HepG2 (cell line): ENCODE data around the gene ZNF700. TPM values are rescaled to one million over a fixed set of nuclear protein-coding genes. Genes with fewer than 3 reads are reported as not detected.

Experiments used
- ATF2 ChIP-seq: sonication (generic); formaldehyde crosslinking; IDR thresholded peaks from 2 replicates; pipeline ENCODE4 v1.4.0; 2020; ENCODE audit warnings: missing genetic modification reagents
- CCAR2 ChIP-seq: fragments of 200-400 bp; formaldehyde crosslinking; optimal IDR thresholded peaks from 2 replicates; pipeline ENCODE3; 2018; ENCODE audit warnings: low read depth, mild to moderate bottlenecking, low read length, moderate library complexity
- FOSL1 ChIP-seq: sonication (generic); formaldehyde crosslinking; IDR thresholded peaks from 2 replicates; pipeline ENCODE4 v1.9.0; 2021; ENCODE audit warnings: missing genetic modification reagents, borderline replicate concordance
- GABPA ChIP-seq, 2 experiments: IDR thresholded peaks; 2 replicates each; pipeline ENCODE4 v1.6.1; 2011 to 2016; ENCODE audit warnings: low read depth in 2 of 2, low read length in 1 of 2, missing biosample characterization in 1 of 2, missing genetic modification characterization in 1 of 2
- HNF4A ChIP-seq: sonication (generic); formaldehyde crosslinking; IDR thresholded peaks from 2 replicates; pipeline ENCODE4 v1.4.0; 2020; ENCODE audit warnings: missing genetic modification reagents
- HOXA9 ChIP-seq: sonication (generic); formaldehyde crosslinking; IDR thresholded peaks from 2 replicates; pipeline ENCODE4 v1.8.1; 2022; ENCODE audit warnings: missing genetic modification reagents, mild to moderate bottlenecking, moderate library complexity, borderline replicate concordance
- HOXD1 ChIP-seq: sonication (generic); formaldehyde crosslinking; IDR thresholded peaks from 2 replicates; pipeline ENCODE4 v1.5.0; 2020; ENCODE audit warnings: missing genetic modification reagents
- KMT2A ChIP-seq: sonication (generic); formaldehyde crosslinking; IDR thresholded peaks from 2 replicates; pipeline ENCODE4 v1.4.0; 2020; ENCODE audit warnings: missing genetic modification reagents
- NFE2L1 ChIP-seq: sonication (generic); formaldehyde crosslinking; IDR thresholded peaks from 2 replicates; pipeline ENCODE4 v1.4.0; 2020; ENCODE audit warnings: missing genetic modification reagents, mild to moderate bottlenecking, borderline replicate concordance
- POLR2AphosphoS5 ChIP-seq: IDR thresholded peaks from 2 replicates; pipeline ENCODE4 v1.6.1; 2012; ENCODE audit warnings: low read depth, low read length
- PPARG ChIP-seq: conservative IDR thresholded peaks from 2 replicates; pipeline ENCODE4 v1.6.1; 2016; ENCODE audit warnings: missing biosample characterization, missing genetic modification reagents
- RCOR2 ChIP-seq: IDR thresholded peaks from 2 replicates; pipeline ENCODE4 v1.6.1; 2016; ENCODE audit warnings: missing biosample characterization, missing genetic modification reagents
- SRSF9 ChIP-seq: fragments of 200-400 bp; formaldehyde crosslinking; IDR thresholded peaks from 2 replicates; pipeline ENCODE4 v1.6.1; 2018; ENCODE audit warnings: borderline replicate concordance, mild to moderate bottlenecking, low read depth, low read length; ENCODE audit not compliant: insufficient read depth, poor library complexity, severe bottlenecking
- ZEB1 ChIP-seq: IDR thresholded peaks from 2 replicates; pipeline ENCODE4 v1.6.1; 2012; ENCODE audit warnings: mild to moderate bottlenecking, low read depth, inconsistent platforms; ENCODE audit not compliant: insufficient replicate concordance
- ZFP36L1 ChIP-seq: sonication (generic); formaldehyde crosslinking; IDR thresholded peaks from 2 replicates; pipeline ENCODE4 v1.8.0; 2022; ENCODE audit warnings: mild to moderate bottlenecking, missing genetic modification reagents, moderate library complexity
- ZFP36L2 ChIP-seq: sonication (generic); formaldehyde crosslinking; IDR thresholded peaks from 2 replicates; pipeline ENCODE4 v1.4.0; 2020; ENCODE audit warnings: missing genetic modification reagents
- ZNF468 ChIP-seq: sonication (generic); formaldehyde crosslinking; IDR thresholded peaks from 2 replicates; pipeline ENCODE4 v1.8.0; 2022; ENCODE audit warnings: mild to moderate bottlenecking, moderate library complexity, missing genetic modification reagents
- ZNF564 ChIP-seq: sonication (generic); formaldehyde crosslinking; IDR thresholded peaks from 2 replicates; pipeline ENCODE4 v1.8.1; 2023; ENCODE audit warnings: mild to moderate bottlenecking, missing genetic modification reagents
- ZNF720 ChIP-seq: sonication (generic); formaldehyde crosslinking; IDR thresholded peaks from 2 replicates; pipeline ENCODE4 v1.4.0; 2020; ENCODE audit warnings: missing genetic modification reagents
- ZSCAN31 ChIP-seq: sonication (generic); formaldehyde crosslinking; IDR thresholded peaks from 2 replicates; pipeline ENCODE4 v1.5.0; 2020; ENCODE audit warnings: low read depth, mild to moderate bottlenecking, missing genetic modification reagents
- polyA plus RNA-seq, 8 experiments: library from polyadenylated mRNA; depleted of rRNA in 3 of 8; stranded (reverse) in 7 of 8; unstranded in 1 of 8; fragments of >200 nt; fragmentation: Illumina TruSeq in 4 of 8; extraction: Trizol in 4 of 8; gene quantifications; 2 replicates each; pipeline versions ENCODE4 v1.2.1 to v1.2.3, GENCODE V29; 2011 to 2016; ENCODE audit warnings: low read depth in 4 of 8, missing spikeins in 1 of 8, mixed read lengths in 1 of 8; ENCODE audit not compliant: insufficient read depth in 1 of 8
- total RNA-seq, 5 experiments: library from RNA; depleted of rRNA; stranded (reverse); fragments of >200 nt; fragmentation: Illumina TruSeq; extraction: Trizol; gene quantifications; 2 replicates each; pipeline ENCODE4 v1.2.3, GENCODE V29; 2016; ENCODE audit warnings: low read depth in 1 of 5
- TF ChIP-seq, protein P1 (sequence below): sonication (generic); formaldehyde crosslinking; IDR thresholded peaks from 2 replicates; pipeline ENCODE4 v1.5.0; 2020; ENCODE audit warnings: mild to moderate bottlenecking, missing genetic modification reagents
- TF ChIP-seq, protein P2 (sequence below): IDR thresholded peaks from 2 replicates; pipeline ENCODE4 v1.6.1; 2016; ENCODE audit warnings: low read depth
- TF ChIP-seq, protein P3 (sequence below): sonication (generic); formaldehyde crosslinking; IDR thresholded peaks from 2 replicates; pipeline ENCODE4 v1.5.0; 2020; ENCODE audit warnings: missing genetic modification reagents

ZNF700 gene
- total and polyA plus RNA-seq, 2 of the 13 experiments (the other 11 are each of a cell fraction or from before 2014, with no cell fraction given): 6.0 to 12.8 TPM

- TF ChIP-seq, protein P1, sequence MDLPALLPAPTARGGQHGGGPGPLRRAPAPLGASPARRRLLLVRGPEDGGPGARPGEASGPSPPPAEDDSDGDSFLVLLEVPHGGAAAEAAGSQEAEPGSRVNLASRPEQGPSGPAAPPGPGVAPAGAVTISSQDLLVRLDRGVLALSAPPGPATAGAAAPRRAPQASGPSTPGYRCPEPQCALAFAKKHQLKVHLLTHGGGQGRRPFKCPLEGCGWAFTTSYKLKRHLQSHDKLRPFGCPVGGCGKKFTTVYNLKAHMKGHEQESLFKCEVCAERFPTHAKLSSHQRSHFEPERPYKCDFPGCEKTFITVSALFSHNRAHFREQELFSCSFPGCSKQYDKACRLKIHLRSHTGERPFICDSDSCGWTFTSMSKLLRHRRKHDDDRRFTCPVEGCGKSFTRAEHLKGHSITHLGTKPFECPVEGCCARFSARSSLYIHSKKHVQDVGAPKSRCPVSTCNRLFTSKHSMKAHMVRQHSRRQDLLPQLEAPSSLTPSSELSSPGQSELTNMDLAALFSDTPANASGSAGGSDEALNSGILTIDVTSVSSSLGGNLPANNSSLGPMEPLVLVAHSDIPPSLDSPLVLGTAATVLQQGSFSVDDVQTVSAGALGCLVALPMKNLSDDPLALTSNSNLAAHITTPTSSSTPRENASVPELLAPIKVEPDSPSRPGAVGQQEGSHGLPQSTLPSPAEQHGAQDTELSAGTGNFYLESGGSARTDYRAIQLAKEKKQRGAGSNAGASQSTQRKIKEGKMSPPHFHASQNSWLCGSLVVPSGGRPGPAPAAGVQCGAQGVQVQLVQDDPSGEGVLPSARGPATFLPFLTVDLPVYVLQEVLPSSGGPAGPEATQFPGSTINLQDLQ (CRISPR knock-in tag): 0 out of 2 replicates have a peak, but pooled peaks have one; percentile 37
- TF ChIP-seq RCOR2 (CRISPR knock-in tag) (no peak; the same call in 1 of the 2 replicates), ZFP36L2 (CRISPR knock-in tag) (no peak), HOXA9 (CRISPR knock-in tag) (no peak), ZNF720 (no peak), KMT2A (CRISPR knock-in tag) (peak; percentile 56; the same call in 1 of the 2 replicates), ZNF468 (CRISPR knock-in tag) (peak; percentile 88; the same call in 1 of the 2 replicates), ZEB1 (no peak), SRSF9 (no peak), HNF4A (CRISPR knock-in tag) (peak; percentile 14; the same call in 1 of the 2 replicates), ZNF564 (peak; percentile 79), ZFP36L1 (peak; percentile 92), NFE2L1 (CRISPR knock-in tag) (peak; percentile 69; the same call in 1 of the 2 replicates), CCAR2 (no peak), POLR2AphosphoS5 (peak; percentile 83), PPARG (no peak; the same call in 1 of the 2 replicates), FOSL1 (CRISPR knock-in tag) (no peak), ZSCAN31 (CRISPR knock-in tag) (peak; percentile 98), GABPA (IDR thresholded peaks at IDR 0.05; ENCODE audit: low read depth, low read length) (0 out of 2 replicates have a peak, but pooled peaks have one; percentile 16), GABPA (CRISPR knock-in tag; IDR thresholded peaks at IDR 0.05; ENCODE audit: low read depth) (peak; percentile 59), HOXD1 (CRISPR knock-in tag) (no peak), ATF2 (CRISPR knock-in tag) (0 out of 2 replicates have a peak, but pooled peaks have one; percentile 19)
- TF ChIP-seq, protein P2, sequence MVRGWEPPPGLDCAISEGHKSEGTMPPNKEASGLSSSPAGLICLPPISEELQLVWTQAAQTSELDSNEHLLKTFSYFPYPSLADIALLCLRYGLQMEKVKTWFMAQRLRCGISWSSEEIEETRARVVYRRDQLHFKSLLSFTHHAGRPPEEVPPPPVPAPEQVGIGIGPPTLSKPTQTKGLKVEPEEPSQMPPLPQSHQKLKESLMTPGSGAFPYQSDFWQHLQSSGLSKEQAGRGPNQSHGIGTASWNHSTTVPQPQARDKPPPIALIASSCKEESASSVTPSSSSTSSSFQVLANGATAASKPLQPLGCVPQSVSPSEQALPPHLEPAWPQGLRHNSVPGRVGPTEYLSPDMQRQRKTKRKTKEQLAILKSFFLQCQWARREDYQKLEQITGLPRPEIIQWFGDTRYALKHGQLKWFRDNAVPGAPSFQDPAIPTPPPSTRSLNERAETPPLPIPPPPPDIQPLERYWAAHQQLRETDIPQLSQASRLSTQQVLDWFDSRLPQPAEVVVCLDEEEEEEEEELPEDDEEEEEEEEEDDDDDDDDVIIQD: peak; percentile 72; the same call in 1 of the 2 replicates
- TF ChIP-seq, protein P3, sequence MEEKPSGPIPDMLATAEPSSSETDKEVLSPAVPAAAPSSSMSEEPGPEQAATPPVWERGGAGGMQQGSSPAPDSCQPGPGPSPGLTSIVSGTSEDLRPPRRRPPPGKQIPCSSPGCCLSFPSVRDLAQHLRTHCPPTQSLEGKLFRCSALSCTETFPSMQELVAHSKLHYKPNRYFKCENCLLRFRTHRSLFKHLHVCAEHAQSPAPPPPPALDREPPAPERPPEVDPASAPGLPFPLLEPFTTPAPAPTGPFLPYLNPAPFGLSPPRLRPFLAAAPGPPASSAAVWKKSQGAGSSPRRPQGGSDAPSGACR (CRISPR knock-in tag): no peak
Measured at GRCh38 chr19:11887611-11888531, 37.0 kb upstream of the ZNF700 start, which contains the start of gene ZNF69 (continued).
